IPS-20b (cell line): ENCODE data around the gene IGF1R.
"Not testable (repeated sequence)": the region's sequence is repeated elsewhere in the genome, so short reads cannot be mapped to it uniquely, and the experiment has no call there.

Experiments
- H3K27ac ChIP-seq: one replicate; pipeline ENCODE4 v1.5.1; 2013; ENCODE audit warnings: low read length
- H3K27me3 ChIP-seq: 2 replicates; pipeline ENCODE4 v1.6.1; 2013; ENCODE audit warnings: mild to moderate bottlenecking, low read length, inconsistent platforms; ENCODE audit not compliant: insufficient read depth
- H3K36me3 ChIP-seq: 2 replicates; pipeline ENCODE4 v1.6.1; 2013; ENCODE audit warnings: low read depth, mild to moderate bottlenecking, inconsistent platforms, low read length, moderate library complexity; ENCODE audit not compliant: insufficient read depth
- H3K4me1 ChIP-seq: 2 replicates; pipeline ENCODE4 v1.6.1; 2013; ENCODE audit warnings: mild to moderate bottlenecking, control low read depth, inconsistent platforms, low read length, moderate library complexity; ENCODE audit not compliant: insufficient read depth
- H3K4me3 ChIP-seq: 2 replicates; pipeline ENCODE4 v1.5.1; 2013; ENCODE audit warnings: mild to moderate bottlenecking, low read length, inconsistent platforms
- H3K9ac ChIP-seq: 2 replicates; pipeline ENCODE4 v1.6.1; 2013; ENCODE audit warnings: low read depth, mild to moderate bottlenecking, inconsistent platforms, low read length, moderate library complexity
- H3K9me3 ChIP-seq: 2 replicates; pipeline ENCODE4 v1.6.1; 2013; ENCODE audit warnings: mild to moderate bottlenecking, low read depth, low read length, inconsistent platforms; ENCODE audit not compliant: insufficient read depth

Gene IGF1R

GRCh38 chr15:98618576-98618975 is 29.8 kb upstream of the IGF1R start:
- H3K9ac ChIP-seq, H3K27ac ChIP-seq, H3K27me3 ChIP-seq, H3K9me3 ChIP-seq, H3K4me1 ChIP-seq, H3K36me3 ChIP-seq, H3K4me3 ChIP-seq: not testable (repeated sequence)

- Histone ChIP-seq H3K27ac (no peak overlapping the region), H3K4me3 (no peak overlapping the region), H3K36me3 (no peaks in the 10 kb centered on the region), H3K9ac (no peak overlapping the region), H3K9me3 (no peaks in the 10 kb centered on the region), H3K27me3 (no peaks in the 10 kb centered on the region), H3K4me1 (no peaks in the 10 kb centered on the region)
Measured at GRCh38 chr15:98620020-98620419, 28.3 kb upstream of the IGF1R start.

- Histone ChIP-seq H3K36me3 (no peaks in the 10 kb centered on the region), H3K27me3 (no peaks in the 10 kb centered on the region), H3K27ac (no peak overlapping the region), H3K9me3 (no peaks in the 10 kb centered on the region), H3K9ac (no peak overlapping the region), H3K4me1 (no peaks in the 10 kb centered on the region), H3K4me3 (no peak overlapping the region)
Measured at GRCh38 chr15:98621021-98621420, 27.3 kb upstream of the IGF1R start.

- Histone ChIP-seq H3K9me3 (no peaks in the 10 kb centered on the region), H3K27ac (no peak overlapping the region), H3K9ac (no peak overlapping the region), H3K27me3 (no peaks in the 10 kb centered on the region), H3K4me3 (no peak overlapping the region), H3K36me3 (no peaks in the 10 kb centered on the region), H3K4me1 (no peaks in the 10 kb centered on the region)
Measured at GRCh38 chr15:98625614-98626013, 22.7 kb upstream of the IGF1R start.

- Histone ChIP-seq H3K27ac (no peak overlapping the region), H3K9me3 (no peaks in the 10 kb centered on the region), H3K4me3 (no peak overlapping the region), H3K4me1 (no peaks in the 10 kb centered on the region), H3K27me3 (no peaks in the 10 kb centered on the region), H3K36me3 (no peaks in the 10 kb centered on the region), H3K9ac (no peak overlapping the region)
Measured at GRCh38 chr15:98626153-98626552, 22.2 kb upstream of the IGF1R start.

- H3K4me3 ChIP-seq, result no peak overlapping the region
- H3K9me3 ChIP-seq, result no peaks in the 10 kb centered on the region
- no peak overlapping the region for H3K9ac ChIP-seq
- no peaks in the 10 kb centered on the region for H3K36me3 ChIP-seq
- H3K4me1 ChIP-seq, result no peaks in the 10 kb centered on the region
- H3K27me3 ChIP-seq, result no peaks in the 10 kb centered on the region
- no peak overlapping the region for H3K27ac ChIP-seq
Measured at GRCh38 chr15:98628216-98628615, 20.1 kb upstream of the IGF1R start.

GRCh38 chr15:98635848-98636247 is 12.5 kb upstream of the IGF1R start:
- Histone ChIP-seq H3K4me1 (peaks cover 8% of the 10 kb centered on the region; the same call in 1 of the 2 replicates), H3K27me3 (no peaks in the 10 kb centered on the region), H3K9ac (no peak overlapping the region), H3K4me3 (no peak overlapping the region), H3K36me3 (no peaks in the 10 kb centered on the region), H3K27ac (no peak overlapping the region), H3K9me3 (no peaks in the 10 kb centered on the region)

- Histone ChIP-seq H3K9me3 (no peaks in the 10 kb centered on the region), H3K9ac (no peak overlapping the region), H3K27me3 (no peaks in the 10 kb centered on the region), H3K27ac (no peak overlapping the region), H3K4me1 (peaks cover 3% of the 10 kb centered on the region; the same call in 1 of the 2 replicates), H3K4me3 (no peak overlapping the region), H3K36me3 (no peaks in the 10 kb centered on the region)
Measured at GRCh38 chr15:98643115-98643514, 5.2 kb upstream of the IGF1R start.

- peak overlapping the region; percentile 84 for H3K4me3 ChIP-seq
- peaks cover 3% of the 10 kb centered on the region; the same call in 1 of the 2 replicates for H3K4me1 ChIP-seq
- H3K9ac ChIP-seq, result peak overlapping the region; percentile 88; the same call in 1 of the 2 replicates
- peak overlapping the region; percentile 45 for H3K27ac ChIP-seq
- no peaks in the 10 kb centered on the region for H3K9me3 ChIP-seq
- H3K27me3 ChIP-seq, result peaks cover 16% of the 10 kb centered on the region; the same call in 1 of the 2 replicates
- H3K36me3 ChIP-seq, result no peaks in the 10 kb centered on the region
Measured at GRCh38 chr15:98646546-98647025, 1.8 kb upstream of the IGF1R start.

GRCh38 chr15:98647026-98647773 is 1.1 kb upstream of the IGF1R start:
- H3K9ac ChIP-seq, result peak overlapping the region; percentile 88; the same call in 1 of the 2 replicates
- H3K27ac ChIP-seq, result peak overlapping the region; percentile 90
- peaks cover 22% of the 10 kb centered on the region; the same call in 1 of the 2 replicates for H3K27me3 ChIP-seq
- peaks cover 7% of the 10 kb centered on the region; the same call in 1 of the 2 replicates for H3K4me1 ChIP-seq
- no peaks in the 10 kb centered on the region for H3K9me3 ChIP-seq
- H3K4me3 ChIP-seq, result peak overlapping the region; percentile 84
- H3K36me3 ChIP-seq, result no peaks in the 10 kb centered on the region

- no peaks in the 10 kb centered on the region for H3K9me3 ChIP-seq
- peak overlapping the region; percentile 99 for H3K4me3 ChIP-seq
- H3K9ac ChIP-seq, result peak overlapping the region; percentile 92; the same call in 1 of the 2 replicates
Measured at GRCh38 chr15:98648654-98649471, 524 bp downstream of the IGF1R start.

More at GRCh38 chr15:98648654-98649471, 524 bp downstream of the IGF1R start:
- Histone ChIP-seq H3K27me3 (peaks cover 26% of the 10 kb centered on the region; the same call in 1 of the 2 replicates), H3K36me3 (no peaks in the 10 kb centered on the region), H3K4me1 (peaks cover 23% of the 10 kb centered on the region), H3K27ac (no peak overlapping the region)
